Stimulated activated memory B cell treated with anti-CD40 and anti-IgM and Interleukin-4, amounts not matched to agents 10 μg/mL and 1 μg/mL and 100 μg/mL, for 72 hours (primary cell): ENCODE measurements around the gene B4GALT3.

ENCODE experiments used
- ATAC-seq: fragments of 150-1000 bp; cut with Tn5 transposase; 2 replicates; pipeline ENCODE4 v1.10.0; 2021
- H3K27ac Mint-ChIP-seq: one replicate; pipeline ENCODE4 v1.8.0; 2022; ENCODE audit warnings: mild to moderate bottlenecking, mixed read lengths
- H3K27me3 Mint-ChIP-seq: one replicate; pipeline ENCODE4 v1.8.0; 2022; ENCODE audit warnings: mixed read lengths
- H3K36me3 Mint-ChIP-seq: one replicate; pipeline ENCODE4 v1.8.0; 2022; ENCODE audit warnings: mixed read lengths
- H3K4me1 Mint-ChIP-seq: one replicate; pipeline ENCODE4 v1.8.0; 2022; ENCODE audit warnings: mixed read lengths
- H3K4me3 Mint-ChIP-seq: one replicate; pipeline ENCODE4 v1.8.0; 2022; ENCODE audit warnings: mild to moderate bottlenecking, moderate library complexity, mixed read lengths
- H3K9me3 Mint-ChIP-seq: one replicate; pipeline ENCODE4 v1.8.0; 2022; ENCODE audit warnings: mixed read lengths

Gene B4GALT3

DNA sequence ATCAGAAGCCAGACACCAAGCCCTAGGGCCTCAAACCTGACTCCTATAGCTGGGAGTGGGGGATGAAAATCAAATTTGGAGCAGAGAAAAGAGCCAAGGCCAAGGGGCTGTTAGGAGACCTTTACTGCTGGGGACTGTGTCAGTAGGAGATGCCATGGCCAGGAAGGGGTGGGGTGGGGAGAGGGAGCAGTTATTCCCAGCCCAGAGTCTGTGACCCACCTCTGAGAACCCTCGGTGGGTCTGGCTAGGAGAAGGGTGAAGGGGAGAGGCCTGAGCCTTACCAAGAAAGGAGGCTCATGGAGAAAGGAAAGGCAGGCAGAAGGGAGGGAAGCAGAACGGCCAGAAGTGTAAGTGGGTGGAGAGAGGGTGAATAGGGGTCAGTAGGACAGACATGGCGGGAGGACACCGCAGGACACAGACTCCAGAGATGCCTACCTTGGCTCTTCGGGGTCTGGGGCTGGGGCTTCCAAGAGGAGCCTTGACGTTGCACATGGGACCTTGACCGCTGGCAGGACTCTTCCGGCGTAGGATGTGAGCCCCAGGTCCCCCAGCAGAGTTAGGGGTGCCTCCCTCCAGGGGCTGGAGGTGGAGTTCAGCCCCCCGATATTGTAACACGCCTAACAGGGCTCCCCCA, 20.4 kb upstream of the B4GALT3 start:
- ATAC-seq, result no peak
- Mint-ChIP-seq H3K27me3 (no peaks in the 10 kb centered on the region), H3K9me3 (no peaks in the 10 kb centered on the region), H3K27ac (no peak overlapping the region), H3K4me3 (no peak overlapping the region), H3K36me3 (no peaks in the 10 kb centered on the region), H3K4me1 (peaks cover 36% of the 10 kb centered on the region)

DNA sequence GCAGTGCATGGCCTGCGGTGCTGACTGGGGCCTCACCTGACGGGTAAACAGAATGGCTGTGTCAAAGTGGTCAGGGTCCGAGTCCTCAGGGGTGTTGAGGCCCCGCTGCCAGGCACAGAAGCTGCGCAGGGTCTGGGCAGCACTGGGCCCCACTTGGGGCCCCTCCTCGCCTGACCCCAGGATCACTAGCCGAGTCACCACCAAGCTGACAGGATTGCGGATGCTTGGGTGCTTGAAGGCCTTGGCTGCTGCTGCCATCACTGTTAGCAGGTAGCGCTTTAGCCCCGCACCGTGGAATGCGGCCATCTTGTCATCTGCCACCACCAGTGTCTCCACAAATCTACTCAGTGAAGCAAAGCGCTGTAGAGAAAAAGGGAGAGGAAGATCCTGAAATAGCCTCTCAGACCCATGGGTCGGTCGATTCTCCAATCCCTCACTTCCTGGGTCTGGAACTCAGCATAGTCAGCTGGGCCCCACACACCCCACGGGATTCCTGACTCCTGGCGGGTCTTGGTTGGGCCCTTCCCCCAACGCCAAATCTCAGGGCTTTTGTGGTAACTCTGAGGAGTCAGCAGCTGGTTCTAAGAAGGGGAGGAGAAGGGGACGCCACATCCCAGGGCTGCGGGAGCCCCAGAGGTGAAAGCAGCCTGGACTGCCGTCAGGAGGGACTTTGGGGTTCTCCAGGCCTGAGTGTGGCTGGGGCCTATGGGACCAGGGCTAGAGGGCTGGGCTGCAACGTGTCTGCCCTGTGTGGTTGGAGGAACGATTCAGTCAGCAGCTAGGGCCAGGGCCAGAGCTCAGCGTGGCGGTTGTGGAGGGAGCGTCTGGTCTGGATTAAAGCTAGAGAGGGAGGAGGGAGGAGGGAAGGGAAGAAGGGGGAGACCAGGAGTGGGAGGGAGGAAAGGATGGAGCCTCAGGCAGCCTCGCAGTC, 19.5 kb upstream of the B4GALT3 start:
- Mint-ChIP-seq H3K4me3 (no peak overlapping the region), H3K36me3 (no peaks in the 10 kb centered on the region), H3K27ac (peak overlapping the region; percentile 40), H3K9me3 (no peaks in the 10 kb centered on the region), H3K27me3 (no peaks in the 10 kb centered on the region), H3K4me1 (peaks cover 43% of the 10 kb centered on the region)
- ATAC-seq, result no peak

DNA sequence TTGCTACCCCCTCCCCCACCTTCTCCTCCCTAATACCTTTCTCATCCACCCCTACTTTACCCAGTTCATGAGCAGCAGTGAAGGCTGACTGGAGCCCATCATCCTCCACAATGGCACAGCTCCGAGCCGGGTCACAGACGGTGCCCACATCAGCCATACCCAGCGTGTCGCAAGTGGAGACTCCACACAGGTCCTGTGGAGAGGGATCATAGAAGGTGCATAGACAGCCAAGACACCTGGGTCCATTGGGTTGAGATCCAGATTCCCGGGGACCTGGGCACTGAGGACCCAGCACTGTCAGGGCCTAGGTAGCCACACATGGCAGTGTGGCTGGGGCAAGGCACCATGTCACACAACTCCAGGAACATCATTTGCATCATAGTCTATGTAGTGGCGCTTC, 18.8 kb upstream of the B4GALT3 start:
- Mint-ChIP-seq H3K36me3 (no peaks in the 10 kb centered on the region), H3K27ac (peak overlapping the region; percentile 40), H3K4me1 (peaks cover 38% of the 10 kb centered on the region), H3K4me3 (no peak overlapping the region), H3K9me3 (no peaks in the 10 kb centered on the region), H3K27me3 (no peaks in the 10 kb centered on the region)
- no peak for ATAC-seq

DNA sequence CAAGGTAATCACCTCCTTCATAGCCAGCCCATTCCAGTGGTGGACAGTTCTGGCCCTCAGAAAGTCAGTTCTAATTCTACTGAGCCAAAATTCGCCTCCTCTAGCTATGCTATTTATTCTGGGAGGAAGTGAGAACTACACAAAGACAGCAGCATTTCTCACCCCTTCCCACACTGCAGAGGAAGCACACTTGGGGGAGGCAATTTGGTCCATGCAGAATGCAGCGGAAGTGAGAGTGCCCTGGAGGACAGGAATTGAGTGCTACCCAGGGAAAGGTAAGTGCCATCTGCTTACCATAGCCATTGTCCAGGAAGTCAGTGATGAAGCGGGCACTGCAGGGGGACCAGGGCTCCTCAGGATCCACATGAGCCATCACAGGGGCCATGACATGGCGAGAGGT, 17.9 kb upstream of the B4GALT3 start:
- Mint-ChIP-seq H3K27me3 (no peaks in the 10 kb centered on the region), H3K36me3 (no peaks in the 10 kb centered on the region), H3K4me3 (no peak overlapping the region), H3K4me1 (peaks cover 35% of the 10 kb centered on the region), H3K27ac (peak overlapping the region; percentile 40), H3K9me3 (no peaks in the 10 kb centered on the region)
- peak; percentile 78 for ATAC-seq

DNA sequence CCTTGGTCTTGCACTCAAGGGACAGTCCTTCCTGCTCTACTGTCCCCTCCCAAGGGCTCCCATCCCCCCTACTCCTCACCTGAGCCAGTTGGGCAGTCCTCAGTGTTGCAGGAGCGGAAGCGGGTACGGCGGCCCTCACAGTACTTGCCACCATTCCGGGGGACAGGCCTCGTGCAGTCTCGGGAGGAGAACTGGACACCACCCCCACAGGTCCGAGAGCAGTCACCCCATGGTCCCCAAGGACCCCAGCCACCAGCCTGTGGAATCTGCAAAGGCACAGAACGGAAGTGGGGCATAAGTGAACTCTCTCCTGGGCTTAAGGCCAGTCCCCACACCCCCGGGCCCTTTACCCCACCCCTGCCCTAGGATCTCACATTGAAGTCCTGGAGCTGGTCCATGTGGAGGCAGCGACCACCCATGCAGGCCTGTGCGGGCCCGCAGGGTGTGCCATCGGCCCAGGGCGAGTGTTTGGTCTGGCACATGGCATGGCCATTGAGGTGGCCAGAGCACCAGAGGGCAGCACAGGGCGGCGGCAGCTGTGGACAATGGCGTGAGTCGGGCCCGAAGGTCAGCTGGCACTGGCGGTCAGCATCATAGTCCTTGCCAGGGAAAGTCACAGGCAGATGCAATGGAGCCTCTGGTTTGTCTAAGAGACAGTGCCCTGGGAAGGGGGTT, 16.4 kb upstream of the B4GALT3 start:
- H3K36me3 Mint-ChIP-seq, result no peaks in the 10 kb centered on the region
- no peak for ATAC-seq
- H3K4me3 Mint-ChIP-seq, result no peak overlapping the region
- peaks cover 43% of the 10 kb centered on the region for H3K4me1 Mint-ChIP-seq
- H3K9me3 Mint-ChIP-seq, result no peaks in the 10 kb centered on the region
- no peaks in the 10 kb centered on the region for H3K27me3 Mint-ChIP-seq
- no peak overlapping the region for H3K27ac Mint-ChIP-seq

DNA sequence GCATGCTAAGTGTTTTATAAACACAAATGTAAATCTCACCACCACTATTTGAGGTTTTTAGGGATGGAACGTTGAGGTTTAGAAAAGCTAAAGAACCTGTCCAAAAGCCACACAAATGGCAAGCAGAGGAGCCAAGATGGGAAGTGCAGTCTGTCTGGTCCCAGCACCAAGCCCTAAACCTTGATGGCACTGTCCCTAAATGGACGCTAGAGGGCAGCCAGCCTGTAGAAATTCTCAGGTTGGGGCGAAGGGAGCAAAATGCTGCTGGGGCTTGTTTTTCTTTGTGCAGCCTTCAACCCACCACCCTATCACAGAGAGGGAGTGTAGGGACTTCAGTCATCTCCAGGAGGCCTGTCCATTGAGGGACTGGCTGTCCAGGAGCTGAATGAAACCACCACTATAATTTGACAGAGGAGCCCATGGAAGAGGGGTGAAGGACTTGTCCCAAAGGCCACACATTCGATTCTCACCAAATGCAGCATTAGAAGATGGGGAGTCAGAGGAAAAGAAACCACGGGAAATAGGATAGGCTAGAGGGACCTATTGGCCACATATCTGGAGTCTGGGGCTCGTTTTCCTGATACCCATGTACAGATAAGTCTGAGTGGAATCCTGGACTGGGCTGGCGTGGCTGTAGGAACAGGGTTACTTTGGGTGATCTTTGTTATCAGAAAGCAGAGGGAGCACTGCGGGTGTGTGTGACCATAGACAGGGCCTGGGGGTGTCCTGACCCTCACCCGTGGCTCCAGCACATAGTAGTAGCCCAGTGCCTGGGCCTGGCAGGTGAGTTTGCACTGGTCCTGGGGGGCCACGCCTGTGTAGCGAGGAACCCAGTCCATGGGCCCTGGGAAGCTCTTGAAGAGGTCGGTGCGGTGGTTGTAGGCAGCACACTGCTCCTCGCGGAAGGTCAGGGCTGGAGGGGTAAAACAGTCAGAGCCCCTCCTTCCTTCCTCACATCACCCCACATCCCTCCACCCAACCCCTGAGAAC, 15.5 kb upstream of the B4GALT3 start:
- H3K36me3 Mint-ChIP-seq, result no peaks in the 10 kb centered on the region
- H3K27me3 Mint-ChIP-seq, result no peaks in the 10 kb centered on the region
- no peak overlapping the region for H3K4me3 Mint-ChIP-seq
- H3K9me3 Mint-ChIP-seq, result no peaks in the 10 kb centered on the region
- peaks cover 50% of the 10 kb centered on the region for H3K4me1 Mint-ChIP-seq
- H3K27ac Mint-ChIP-seq, result peak overlapping the region; percentile 85
- ATAC-seq, result peak; percentile 82

DNA sequence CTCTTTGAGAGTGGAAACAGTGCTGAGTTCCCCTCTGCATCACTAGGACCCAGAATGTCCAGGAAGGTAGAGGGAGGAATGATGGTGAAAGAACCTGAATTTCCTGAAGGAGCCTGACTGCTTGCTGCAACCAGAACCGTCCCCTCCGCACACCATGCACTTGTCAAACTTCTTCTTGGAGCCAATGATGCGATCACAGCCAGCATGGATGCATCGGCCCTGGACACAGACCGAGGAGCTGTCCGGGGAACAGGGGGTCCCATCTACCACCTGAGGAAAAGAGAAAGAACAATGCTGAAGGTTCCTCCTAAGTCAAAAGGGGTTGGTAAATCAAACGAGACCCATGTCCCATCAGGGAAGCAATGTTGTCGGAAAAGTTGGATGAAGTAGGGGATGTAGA, 14.7 kb upstream of the B4GALT3 start:
- no peaks in the 10 kb centered on the region for H3K27me3 Mint-ChIP-seq
- peaks cover 58% of the 10 kb centered on the region for H3K4me1 Mint-ChIP-seq
- H3K9me3 Mint-ChIP-seq, result no peaks in the 10 kb centered on the region
- H3K27ac Mint-ChIP-seq, result peak overlapping the region; percentile 26
- H3K36me3 Mint-ChIP-seq, result no peaks in the 10 kb centered on the region
- ATAC-seq, result no peak
- no peak overlapping the region for H3K4me3 Mint-ChIP-seq

DNA sequence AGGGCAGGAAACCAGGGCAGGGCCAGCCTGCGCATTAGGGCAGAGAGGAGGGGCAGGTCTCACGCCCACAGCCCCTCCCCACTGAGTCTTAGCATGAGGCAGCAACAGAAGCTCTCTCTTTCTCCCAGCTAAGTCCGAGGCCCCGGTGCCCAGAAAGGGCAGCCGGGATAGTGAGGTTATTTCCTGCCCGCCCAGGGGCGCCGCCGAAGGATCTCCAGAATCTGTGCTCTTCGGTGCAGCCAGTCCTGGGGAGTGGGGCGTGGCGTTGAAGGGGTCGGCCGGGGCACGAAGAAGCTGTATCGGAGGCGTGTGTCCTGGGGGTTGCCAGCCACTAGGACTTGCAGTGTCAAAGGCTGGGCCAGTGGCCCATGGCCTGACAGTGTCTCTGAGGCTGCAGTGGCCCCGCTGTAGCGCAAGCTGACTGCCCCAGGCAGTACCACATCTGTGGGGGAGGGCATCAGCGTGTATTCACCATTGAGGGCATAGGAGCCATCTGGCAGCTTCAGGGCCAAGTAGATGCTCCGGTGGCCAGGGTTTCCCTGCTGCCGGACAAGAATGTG, 13.7 kb upstream of the B4GALT3 start:
- peak overlapping the region; percentile 57 for H3K27ac Mint-ChIP-seq
- no peak for ATAC-seq
- H3K4me3 Mint-ChIP-seq, result no peak overlapping the region
- H3K27me3 Mint-ChIP-seq, result no peaks in the 10 kb centered on the region
- H3K36me3 Mint-ChIP-seq, result no peaks in the 10 kb centered on the region
- no peaks in the 10 kb centered on the region for H3K9me3 Mint-ChIP-seq
- H3K4me1 Mint-ChIP-seq, result peaks cover 65% of the 10 kb centered on the region

DNA sequence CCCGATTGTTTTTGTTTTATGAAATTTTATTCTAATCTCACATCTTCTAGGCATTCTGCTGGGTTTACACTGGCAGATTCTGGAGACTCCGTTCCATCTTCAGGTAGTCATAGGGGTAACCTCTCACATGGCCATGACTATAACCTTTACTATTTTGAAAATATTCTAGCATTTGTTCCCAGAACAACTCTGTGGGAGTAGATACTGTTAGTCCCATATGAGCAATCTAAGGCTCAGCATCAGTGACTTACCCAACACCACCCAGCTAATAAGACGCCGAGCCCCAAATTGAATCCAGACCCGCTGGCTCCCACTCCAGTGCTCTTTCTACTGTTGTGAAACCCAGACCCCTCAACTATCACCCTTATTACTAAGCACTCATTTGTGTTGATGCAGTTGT, 11.7 kb upstream of the B4GALT3 start:
- Mint-ChIP-seq H3K36me3 (no peaks in the 10 kb centered on the region), H3K4me3 (no peak overlapping the region), H3K27me3 (no peaks in the 10 kb centered on the region), H3K27ac (peak overlapping the region; percentile 86), H3K4me1 (peaks cover 69% of the 10 kb centered on the region), H3K9me3 (no peaks in the 10 kb centered on the region)
- ATAC-seq, result no peak

DNA sequence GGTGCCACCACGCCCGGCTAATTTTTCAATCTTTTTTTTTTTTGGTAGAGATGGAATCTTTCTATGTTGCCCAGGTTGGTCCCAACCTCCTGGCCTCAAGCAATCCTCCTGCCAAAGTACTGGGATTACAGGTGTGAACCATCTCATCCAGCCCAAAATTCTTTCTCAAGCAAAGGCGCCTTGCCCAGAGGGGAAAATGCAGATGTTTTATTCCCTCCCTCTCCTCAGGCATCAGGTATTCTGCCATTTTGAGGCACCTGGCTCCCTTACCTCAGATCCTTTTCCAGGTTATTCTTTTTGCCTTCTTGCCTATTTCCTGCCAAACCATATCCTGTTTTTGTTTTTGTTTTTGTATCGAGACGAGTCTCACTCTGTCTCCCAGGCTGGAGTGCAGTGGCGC, 11.1 kb upstream of the B4GALT3 start:
- Mint-ChIP-seq H3K36me3 (no peaks in the 10 kb centered on the region), H3K27ac (peak overlapping the region; percentile 86), H3K4me3 (no peak overlapping the region), H3K4me1 (peaks cover 75% of the 10 kb centered on the region), H3K27me3 (no peaks in the 10 kb centered on the region), H3K9me3 (no peaks in the 10 kb centered on the region)
- no peak for ATAC-seq

DNA sequence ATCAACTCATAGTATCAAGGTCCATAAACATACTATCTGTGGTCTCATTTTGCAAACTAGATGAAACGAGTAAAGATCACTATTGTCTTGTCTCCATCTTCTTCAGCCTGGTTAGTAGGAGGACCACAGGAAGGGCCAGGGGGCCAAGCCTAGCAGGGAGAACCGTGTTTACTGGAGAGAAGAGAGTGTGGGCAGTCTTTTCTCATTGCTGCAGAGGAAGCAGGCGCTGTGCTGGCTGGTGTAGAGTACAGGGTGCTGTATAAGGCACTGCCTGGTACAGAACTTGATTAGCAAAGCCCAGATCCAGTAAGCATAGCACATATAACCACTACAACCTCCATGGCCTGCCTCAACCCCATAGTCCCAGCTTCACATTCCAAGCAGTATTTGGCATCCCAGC, 10.0 kb upstream of the B4GALT3 start:
- Mint-ChIP-seq H3K4me3 (no peak overlapping the region), H3K27ac (peak overlapping the region; percentile 86), H3K4me1 (peaks cover 76% of the 10 kb centered on the region), H3K27me3 (no peaks in the 10 kb centered on the region), H3K9me3 (no peaks in the 10 kb centered on the region), H3K36me3 (no peaks in the 10 kb centered on the region)
- no peak for ATAC-seq

DNA sequence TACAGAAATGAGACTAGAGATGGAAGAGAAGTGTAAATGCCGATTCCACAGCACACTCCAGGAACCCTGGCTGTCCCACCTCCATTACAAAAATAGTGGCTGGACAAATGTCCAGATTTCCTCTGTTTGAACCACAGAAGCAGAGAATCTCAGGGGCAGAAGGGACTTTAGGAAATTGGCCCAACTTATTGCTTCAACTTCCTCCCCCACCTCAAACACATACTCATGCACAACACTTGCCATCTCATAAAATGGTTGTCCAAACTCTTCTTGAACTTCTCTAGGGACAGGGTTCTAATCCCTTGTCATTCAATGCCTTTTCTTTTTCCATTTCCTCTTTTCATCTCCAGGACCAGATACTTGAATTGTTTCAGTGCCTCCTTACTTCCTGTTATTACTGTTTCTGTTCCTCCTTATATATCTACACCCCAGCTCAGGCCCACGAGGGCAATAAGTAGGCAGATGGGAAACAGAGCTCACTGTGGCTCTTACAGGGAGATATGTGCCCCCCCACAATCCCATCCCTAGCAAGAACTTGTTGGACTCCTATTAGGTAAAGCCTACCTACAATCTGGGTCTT, 8.5 kb upstream of the B4GALT3 start:
- Mint-ChIP-seq H3K36me3 (no peaks in the 10 kb centered on the region), H3K27me3 (no peaks in the 10 kb centered on the region), H3K4me1 (peaks cover 81% of the 10 kb centered on the region), H3K9me3 (no peaks in the 10 kb centered on the region), H3K4me3 (peak overlapping the region; percentile 7), H3K27ac (peak overlapping the region; percentile 86)
- ATAC-seq, result peak; percentile 87

DNA sequence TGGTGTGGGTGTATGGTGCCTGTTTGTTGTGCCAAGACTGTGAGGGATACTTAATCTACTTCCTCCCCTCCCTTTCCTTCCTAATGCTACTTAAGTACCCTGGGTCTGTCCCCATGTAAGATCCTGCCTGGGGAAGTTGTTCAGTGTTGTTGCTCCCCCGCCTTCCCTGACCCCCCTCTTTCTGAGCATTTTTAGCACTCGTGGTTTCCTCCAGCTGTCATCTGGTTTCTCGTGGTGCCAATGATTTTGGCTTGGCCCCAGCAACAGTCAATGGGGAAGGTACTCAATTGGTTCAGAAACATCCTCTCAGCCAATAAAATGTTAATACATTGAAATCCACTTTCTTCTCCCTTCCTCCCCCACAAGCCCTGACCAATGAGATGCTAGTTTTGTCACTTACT, 8.0 kb upstream of the B4GALT3 start:
- Mint-ChIP-seq H3K4me3 (peak overlapping the region; percentile 17), H3K9me3 (no peaks in the 10 kb centered on the region), H3K27me3 (no peaks in the 10 kb centered on the region), H3K36me3 (no peaks in the 10 kb centered on the region), H3K4me1 (peaks cover 81% of the 10 kb centered on the region), H3K27ac (peak overlapping the region; percentile 86)
- peak; percentile 86 for ATAC-seq

DNA sequence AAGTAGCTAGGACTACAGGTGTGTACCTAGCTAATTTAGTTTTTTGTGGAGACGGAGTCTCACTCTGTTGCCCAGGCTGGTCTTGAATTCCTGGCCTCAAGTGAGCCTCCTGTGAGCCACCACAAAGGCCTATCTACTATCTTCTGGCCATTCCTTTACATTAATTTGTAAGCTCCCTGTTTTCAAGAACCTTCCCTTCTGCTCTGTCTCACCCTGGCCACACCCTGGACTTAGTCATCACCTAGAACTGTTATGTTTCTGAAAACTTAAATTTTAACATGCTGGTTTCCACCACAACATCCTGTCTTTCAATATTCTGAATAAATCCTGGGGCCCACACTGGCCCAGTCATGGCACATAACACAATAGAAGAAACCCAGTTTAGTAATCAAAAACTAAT, 4.9 kb upstream of the B4GALT3 start:
- H3K9me3 Mint-ChIP-seq, result no peaks in the 10 kb centered on the region
- H3K4me3 Mint-ChIP-seq, result no peak overlapping the region
- no peaks in the 10 kb centered on the region for H3K36me3 Mint-ChIP-seq
- H3K4me1 Mint-ChIP-seq, result peaks cover 67% of the 10 kb centered on the region
- peak; percentile 50 for ATAC-seq
- H3K27me3 Mint-ChIP-seq, result no peaks in the 10 kb centered on the region
- peak overlapping the region; percentile 86 for H3K27ac Mint-ChIP-seq
